Measurements from ENCODE around the gene ANKRD31.

ANKRD31 gene

DNA sequence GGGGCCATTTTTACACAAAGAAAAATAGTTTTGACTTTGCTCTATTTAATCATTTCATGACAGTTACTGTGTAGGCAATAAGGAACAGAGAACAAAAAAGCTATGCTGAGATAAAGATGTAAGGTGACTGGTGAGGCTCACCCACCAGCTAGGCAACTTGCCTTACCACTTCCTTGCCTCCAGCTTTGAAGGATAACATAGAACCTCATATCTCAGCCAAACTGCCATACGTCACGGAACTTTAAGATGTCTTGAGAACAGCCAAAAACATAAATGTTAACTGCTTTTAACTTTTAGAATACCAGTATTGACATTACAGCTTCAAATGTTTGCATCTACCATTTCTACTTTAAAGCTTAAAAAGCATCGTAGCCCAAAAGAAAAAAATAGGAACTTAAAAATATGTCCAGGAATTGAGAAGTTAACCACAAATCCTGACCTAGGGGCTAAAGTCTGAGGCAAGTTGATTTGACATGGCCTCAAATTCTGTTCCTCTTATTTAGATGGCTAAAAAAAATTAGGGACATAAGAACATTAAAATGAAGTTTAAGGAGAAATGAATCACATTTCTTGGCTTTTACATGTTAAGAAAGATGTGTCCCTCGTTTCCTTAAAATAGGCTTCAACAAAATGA is 176.6 kb downstream of the ANKRD31 start:
- FAIRE-seq (no peak), DNase-seq (ENCODE audit: low spot score) (no peak)

DNA sequence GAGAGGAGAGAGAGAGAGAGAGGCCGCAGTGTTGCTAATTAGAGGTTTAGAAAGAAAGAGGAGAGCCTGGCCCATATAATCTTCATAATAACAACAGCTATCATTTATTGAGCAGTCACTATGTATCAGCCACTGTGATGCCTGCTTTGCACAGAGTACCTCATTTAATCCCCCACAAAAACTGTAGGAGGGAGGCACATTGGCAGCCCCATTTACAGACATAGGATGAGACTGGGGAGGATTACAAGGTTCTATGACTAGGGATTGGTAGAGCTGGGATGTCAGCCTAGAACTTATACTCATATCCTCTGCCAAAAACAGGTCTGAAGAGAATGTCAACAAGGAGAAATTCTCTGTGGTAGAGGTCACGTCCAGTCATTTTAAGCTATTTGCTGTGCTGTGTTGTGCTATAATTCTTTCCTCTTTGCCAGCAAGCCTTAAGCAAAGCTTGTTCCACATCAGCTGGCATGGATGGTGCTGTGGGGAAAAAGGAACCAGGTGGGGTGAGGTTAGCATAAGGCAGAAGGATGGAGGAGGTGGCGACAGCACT is 177.6 kb downstream of the ANKRD31 start:
- FAIRE-seq, result no peak
- DNase-seq (ENCODE audit: low spot score), result no peak

DNA sequence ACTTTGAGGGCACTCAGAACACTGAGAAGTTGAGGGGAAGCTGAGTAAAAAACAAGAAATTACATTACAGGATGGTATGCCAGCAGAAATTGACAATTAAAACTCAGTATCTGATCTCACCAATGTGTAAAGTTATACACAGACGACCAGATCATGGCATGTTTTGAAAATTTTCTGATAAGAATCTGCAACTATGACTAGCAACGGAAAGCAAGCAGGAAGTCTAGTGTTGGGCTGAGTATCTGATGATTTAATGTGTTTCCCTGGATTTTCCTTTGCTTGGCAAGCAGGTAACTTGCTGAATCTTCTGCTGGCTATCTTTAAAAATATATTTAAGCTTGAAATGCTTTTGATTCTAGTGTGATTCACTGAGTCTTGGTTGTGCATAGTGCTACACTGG is 179.1 kb downstream of the ANKRD31 start:
- DNase-seq (ENCODE audit: low spot score) (no peak), FAIRE-seq (no peak)

DNA sequence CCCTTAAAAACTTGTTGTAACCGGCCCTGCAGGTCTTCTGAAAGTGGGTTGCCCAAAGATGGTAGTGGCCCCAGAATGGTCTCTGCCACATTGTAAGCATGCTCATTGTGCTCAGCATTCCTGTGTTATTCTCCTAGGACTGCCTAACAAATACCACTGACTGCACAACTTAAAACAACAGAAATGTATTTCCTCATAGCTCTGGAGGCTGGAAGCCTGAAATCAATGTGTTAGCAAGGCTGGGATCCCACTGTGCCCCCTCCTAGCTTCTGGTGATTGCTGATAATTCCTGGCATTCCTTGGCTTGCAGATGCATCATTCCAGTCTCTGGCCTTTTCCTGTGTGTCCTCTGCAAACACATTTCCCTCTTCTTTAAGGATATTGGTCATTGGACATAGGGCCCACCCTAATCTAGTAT is 180.9 kb downstream of the ANKRD31 start:
- DNase-seq (ENCODE audit: low spot score) (no peak), FAIRE-seq (no peak)

DNA sequence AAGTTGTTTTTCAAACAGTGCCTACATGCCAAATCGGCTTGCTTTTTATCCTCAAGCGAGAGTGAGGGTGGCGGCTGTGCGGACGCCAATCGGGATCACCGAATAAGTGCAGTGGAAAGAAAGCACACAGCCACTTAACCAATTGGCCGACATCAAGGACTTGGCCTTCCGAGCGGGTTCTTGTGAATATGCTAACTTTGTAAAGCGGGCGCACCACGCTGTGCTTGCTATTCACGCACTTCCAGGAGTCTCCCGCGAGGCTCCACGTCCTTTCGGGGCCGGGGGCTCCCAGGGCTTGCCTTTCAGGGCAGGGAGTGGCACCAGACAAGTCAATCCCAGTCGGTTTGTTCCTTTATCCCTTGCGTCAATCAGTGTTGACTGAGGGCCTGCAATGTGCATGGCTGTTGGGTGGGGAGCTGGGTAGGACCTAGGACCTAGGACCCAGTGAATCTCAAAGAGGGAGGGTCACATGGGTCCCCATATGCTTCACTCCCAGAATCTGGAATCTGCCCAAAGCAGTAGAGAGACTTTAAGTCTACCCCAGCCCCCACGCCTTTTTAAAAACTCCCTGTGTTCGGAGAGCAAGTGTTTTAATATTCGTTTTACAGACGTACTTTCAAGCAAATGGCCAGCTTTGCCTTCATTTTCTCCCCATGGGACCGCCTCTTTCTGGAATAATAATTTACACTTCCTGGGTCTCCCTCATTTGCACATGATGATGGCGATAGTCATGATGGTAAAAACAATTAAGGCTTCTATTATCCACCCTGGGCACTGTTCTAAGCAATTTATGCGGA is 182.3 kb downstream of the ANKRD31 start:
- DNase-seq (ENCODE audit: low spot score) (no peak), FAIRE-seq (no peak)

DNA sequence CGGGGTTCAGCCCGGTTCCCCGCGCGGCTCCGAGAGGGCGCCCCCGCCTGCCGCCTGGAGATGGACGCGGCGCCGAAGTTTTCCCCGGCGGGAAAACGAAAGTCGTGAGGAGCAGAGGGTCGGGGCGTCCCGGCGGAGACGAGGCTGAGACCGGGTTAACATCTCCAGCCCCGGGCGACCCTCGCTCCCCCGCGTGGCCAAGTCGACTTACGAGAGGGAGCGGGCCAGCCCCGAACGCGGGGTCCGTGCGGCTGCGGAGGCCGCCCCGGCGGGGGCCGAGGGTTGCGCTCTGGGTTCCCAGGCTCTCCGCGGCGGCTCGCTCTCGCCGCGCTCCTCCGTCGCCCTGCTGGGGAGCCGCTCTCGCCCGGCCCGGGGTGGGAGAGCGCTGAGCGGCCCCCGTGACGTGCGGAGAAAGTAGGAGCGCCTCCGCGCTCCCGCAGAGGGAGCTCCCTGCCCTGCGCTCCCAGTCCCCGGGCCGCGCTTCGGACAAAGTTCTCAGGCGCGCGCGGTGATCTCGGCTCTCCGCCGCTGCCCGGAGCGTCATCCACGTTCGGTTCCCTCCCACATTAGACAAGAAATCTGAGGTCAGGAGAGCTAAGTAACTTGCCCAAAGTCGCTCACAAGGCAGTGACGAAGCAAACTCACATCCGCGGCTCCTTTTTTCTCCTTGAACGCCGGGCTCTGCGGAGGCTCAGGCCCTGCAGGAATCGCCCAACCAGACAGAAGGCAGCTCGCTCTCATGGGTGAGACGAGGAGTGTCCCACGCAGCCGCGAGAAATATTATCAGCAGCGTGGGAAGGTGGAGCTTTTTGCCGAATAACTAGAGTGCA is 183.2 kb downstream of the ANKRD31 start:
- DNase-seq (ENCODE audit: low spot score) (peak; percentile 11), FAIRE-seq (no peak)

DNA sequence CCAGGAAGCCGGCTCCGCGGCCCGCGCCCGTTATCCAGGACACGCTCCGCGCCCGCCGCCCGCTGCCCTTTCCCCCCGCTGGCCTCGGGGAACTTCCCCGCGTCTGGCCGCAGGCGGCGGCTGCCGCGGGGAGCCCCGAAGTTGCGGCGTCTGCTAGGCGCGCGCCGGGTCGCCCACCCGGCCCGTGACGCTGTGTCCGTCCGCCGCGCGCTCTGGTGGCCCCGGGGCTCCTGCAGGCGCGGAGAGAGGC is 183.7 kb downstream of the ANKRD31 start:
- no peak for FAIRE-seq
- no peak for DNase-seq (ENCODE audit: low spot score)

DNA sequence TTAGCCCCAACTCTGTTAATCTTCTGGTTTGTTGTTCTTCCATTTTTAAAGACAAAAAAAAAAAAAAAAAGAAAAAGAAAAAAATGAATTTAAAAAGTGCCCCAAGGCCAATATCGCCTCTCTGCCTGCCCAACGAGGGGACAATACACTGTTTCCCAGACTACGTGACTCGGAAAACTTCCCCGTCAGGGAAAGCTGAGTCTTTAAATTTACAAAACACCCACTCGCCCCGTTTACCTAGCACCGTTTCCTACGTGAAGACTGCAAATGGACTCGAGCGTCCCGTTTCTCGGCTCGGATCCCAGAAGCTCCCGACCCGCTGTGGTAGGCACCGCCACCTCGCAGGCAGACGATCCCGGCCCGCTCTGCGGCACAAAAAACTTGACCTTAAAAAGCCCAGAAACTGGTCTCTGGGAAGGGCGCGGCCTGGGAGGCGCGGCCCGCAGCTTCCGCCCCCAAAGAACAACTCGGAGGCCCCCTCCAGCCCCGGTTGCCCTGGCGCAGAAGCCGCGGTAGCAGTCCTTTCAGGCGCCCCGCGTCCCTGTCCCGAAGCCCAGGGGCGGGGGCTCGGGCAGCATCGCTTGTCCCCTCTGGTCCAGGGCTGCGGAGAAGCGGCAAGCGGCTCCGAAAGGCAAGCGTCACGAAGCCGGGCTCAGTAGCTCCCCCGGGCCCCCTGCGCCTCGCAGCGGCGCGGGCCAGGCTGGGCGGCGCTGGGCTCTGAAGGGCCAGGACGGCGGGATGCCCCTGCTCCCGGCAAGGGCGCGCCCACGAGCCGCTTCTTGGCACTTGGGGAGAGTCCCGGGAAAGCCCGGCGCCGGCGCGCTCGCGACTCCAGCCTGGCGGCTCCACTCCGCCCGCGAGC is 184.3 kb downstream of the ANKRD31 start, which contains the start of gene GCNT4:
GCNT4 (minus strand) TSS at position 367 of the 862 bp plus-strand sequence. CDS start 22,521 bp downstream, outside the sequence.
- FAIRE-seq, result no peak
- no peak for DNase-seq (ENCODE audit: low spot score)

DNA sequence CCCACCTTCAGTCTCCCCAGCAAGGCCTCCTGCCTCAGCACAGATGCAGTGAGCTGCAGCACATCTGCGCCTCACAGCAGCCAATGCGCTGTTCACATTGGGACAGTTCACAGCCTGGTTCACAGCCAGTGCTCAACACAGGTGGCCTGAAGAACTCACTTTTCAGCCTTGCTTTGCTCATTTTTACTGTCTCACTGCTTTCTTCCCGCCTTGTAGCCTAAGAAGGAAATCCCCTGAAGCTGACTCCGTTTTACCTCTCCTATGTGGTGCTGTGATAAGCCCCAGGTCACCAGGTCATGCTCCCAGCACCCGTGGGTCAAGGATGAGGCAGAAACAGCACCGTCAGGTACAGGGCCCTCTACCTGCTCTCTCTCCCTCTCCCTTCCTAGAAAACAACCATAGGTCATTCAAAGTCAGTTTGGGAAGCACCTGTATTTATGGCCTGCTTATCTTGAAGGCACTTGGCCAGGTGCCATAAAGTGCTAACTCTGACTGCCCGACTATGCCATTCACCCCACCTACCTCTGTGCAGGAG is 185.4 kb downstream of the ANKRD31 start:
- DNase-seq (ENCODE audit: low spot score) (no peak), FAIRE-seq (no peak)

DNA sequence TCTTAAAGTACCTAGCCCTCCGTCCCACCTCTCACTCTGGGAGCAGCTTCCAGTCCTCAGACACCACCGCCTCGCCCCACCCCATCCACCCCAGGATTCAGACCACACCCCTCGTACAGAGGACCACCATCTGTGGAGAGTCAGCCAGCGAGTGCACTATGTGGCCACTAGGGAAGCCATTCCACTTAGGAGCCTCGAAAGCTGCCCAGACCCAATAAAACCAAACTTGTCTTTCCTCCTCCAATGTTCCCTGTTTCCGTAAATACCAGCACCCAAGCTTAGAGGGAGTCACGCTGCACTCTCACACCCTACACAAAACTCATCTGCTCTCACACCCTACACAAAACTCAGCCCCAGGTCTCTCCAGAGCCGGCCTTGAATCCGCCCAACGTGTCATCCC is 186.3 kb downstream of the ANKRD31 start:
- no peak for DNase-seq (ENCODE audit: low spot score)

DNA sequence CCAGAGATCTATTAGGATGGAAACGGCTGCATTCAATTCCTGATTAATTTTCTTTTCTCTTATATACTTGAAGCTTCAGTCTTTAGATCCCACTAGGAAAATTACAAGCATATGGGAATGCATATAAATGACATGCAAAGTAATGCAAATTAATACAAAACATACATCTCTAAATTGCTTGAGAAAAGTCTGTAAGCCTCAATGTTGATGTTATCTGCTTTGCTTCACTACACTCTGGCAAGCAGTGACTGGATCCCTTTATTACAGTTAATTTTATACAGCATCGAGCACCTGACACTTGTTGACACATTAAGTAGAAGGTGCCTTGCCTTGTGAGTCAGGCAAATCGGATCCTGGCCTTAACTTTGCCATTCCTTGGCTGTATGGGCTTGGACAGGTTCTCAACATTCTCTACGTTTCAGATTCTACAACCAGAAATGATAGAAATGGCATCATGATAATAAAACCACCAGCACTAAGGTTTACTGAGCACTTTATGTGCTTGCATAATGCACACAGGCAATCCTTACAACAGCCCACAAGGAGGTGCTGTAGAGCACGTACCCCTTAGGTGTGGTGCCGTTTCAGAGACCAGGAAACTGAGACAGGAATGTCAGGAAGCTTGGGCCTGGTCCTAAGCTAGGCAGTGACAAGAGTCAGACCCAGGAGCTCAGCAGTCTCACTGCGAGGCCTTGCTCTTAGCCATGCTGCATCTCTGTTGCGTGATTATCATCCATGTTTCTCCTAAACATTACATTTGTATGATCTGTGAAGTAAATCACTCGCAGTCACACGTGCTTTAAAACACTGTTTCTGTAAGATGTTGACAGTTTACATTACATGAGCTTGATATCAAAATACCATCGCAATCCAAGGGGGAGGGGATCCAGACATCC is 187.0 kb downstream of the ANKRD31 start:
- DNase-seq (ENCODE audit: low spot score), result peak; percentile 19
- no peak for FAIRE-seq

More for the DNA sequence above, 186.3 kb downstream of the ANKRD31 start:
- FAIRE-seq, result no peak

DNA sequence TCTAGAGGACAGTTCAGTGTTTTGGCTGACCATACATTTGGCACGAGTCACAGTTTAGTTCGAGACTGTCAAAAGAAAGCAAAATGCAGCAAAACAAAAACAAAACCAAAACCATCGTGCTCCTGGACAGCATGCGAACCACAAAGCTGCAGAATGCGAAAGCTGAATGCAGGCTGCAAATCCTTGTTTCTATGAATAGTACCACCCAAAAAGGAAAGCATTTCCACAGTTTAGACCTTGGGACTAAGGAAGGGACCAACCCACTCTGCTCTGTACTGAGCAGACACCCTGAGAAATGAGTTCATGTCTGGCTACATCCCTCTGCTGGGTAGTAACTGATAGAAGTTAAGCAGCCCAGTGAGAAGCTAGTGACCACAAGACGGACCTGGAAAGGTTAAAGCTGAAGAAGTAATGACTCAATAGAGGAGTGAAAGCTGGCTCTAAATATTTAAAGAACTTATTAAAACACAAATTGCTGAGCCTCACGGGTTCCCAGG is 188.2 kb downstream of the ANKRD31 start:
- DNase-seq (ENCODE audit: low spot score), result no peak
- FAIRE-seq, result no peak

DNA sequence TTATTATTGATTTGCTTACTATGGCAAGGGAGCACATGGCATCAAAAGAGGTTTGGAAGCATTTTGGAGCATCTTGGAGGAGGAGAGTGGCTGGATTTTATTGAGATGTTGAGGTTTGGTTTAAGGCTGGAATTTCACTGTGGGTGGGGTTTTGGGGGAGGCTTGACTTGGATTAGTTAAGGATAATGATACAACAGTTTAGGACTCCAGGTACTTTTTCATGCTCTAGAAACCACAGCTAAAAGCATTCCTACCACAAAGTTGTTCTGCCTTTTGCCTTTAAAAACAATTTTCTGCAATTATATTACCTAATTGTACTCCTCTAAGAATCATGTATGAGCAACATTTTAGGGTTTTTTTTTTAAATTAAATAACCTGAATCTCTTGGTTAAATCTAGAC is 189.3 kb downstream of the ANKRD31 start:
- no peak for DNase-seq (ENCODE audit: low spot score)
- no peak for FAIRE-seq

DNA sequence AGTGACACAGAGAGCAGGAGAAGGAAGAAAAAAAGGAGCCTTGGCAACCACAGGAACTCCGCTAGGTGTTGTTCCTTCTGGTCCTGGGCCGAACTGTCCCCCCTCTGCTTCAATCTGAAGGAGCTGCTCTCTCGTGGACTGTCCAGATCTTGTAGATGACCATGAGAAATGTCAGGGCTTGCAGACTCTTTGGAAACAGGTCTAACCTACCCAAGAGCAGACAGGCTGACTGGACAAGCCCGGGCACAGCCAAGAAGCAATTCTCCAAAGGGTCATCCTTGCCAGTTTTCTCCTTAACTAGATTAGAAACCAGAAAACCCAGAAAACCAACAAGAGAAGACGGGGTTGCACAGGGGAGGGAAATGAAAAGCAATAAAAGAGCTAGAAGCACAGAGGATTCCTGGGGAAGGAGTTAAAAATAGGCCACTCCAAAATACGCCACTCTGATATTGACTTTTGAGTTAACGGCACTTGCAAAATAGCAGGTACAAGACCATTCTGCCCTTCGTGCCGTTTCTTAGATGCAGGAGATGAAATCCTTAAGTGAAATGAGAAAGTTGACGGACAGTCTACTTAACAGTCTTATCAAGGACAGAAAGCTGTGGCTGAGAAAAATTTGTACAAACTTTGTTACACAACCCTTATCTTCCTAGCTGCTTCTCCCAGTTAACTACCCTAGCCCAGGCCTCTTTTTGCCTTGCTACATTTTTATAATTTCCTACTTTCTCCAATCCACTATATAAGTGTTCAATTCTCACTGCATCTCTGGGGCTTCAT is 190.1 kb downstream of the ANKRD31 start:
- FAIRE-seq (no peak), DNase-seq (ENCODE audit: low spot score) (no peak)

DNA sequence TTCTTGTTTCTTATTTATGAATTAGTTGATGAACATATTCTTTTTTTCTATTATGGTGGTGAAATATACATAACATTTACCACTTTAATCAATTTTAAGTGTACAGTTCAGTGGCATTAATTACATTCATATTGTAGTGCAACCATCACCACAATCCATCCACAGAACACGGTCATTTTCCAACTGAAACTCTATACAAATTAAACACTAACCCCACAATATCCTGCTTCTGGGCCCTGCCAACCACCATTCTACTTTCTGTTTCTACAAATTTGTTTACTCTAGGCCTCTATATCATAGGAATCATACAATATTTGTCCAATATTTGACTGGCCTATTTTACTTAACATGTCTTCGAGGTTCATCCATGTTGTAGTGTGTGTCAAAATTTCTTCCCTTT is 191.6 kb downstream of the ANKRD31 start:
- DNase-seq (ENCODE audit: low spot score) (no peak), FAIRE-seq (no peak)

DNA sequence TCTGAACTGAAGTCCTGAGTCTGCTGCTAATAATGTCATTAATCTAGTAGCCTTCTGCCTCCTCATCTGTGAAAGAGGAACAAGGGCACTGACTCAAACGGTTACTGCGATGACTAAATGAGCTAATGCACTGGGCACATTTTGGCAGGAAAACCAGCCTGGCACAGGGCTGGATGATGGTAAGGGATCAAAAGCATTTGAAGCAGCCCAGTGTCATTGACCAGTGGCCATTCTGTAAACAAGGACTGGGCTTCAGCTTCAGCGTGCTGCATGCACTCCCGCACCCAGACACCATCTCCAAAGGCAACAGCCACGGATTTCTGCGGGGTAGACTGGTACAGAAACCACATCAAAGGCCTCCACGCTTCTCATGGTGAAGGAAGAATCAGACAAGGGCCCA is 192.3 kb downstream of the ANKRD31 start:
- FAIRE-seq (no peak), DNase-seq (ENCODE audit: low spot score) (no peak)

DNA sequence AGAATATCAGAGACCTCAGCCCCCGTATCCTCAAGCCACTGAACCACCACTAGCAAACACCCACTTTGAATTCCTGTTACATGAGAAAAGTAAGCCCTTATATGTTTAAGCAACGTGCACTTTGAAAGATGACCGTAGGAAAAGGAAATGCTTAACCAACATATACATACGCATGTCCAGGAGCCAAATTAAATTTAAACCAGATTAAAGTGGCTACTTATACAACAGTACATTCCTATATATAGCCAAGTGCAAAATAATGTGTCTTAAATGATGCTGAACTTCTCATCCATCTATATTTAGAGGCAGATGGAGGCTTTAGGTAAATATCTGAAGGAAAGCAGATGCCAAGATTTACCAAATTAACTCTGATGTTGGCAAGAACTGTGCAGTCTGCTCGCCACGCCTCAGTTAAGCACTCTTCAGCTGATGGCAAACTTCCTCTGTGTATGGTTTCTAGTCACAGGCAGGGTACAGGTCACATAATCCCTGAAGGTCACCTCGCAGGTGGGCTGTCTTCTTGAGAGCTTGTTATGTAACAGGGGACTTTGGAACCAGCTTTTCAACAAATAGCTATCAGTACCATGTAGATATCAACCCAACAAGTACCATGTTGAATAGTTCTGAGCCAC is 192.9 kb downstream of the ANKRD31 start:
- DNase-seq (ENCODE audit: low spot score), result no peak

DNA sequence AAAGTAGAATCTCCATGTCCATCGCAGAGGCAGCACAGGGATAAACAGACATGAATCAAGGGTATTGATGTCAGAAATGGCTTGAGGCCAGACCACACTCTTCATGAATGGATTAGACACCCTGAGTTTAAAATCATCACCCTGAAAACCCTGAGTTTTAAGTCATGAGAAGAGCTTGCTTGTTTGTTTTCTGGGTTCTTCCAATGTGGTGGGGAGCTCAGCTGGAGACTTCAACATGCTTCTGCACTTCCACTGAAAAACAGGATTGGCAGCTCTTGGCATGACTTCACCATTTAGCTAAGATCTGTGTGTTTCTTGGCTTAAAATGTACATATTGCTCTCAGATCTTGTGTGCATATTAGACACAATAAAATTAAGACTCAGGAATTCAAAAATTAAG is 194.2 kb downstream of the ANKRD31 start:
- DNase-seq (ENCODE audit: low spot score) (no peak), FAIRE-seq (no peak)

More for the DNA sequence above, 192.9 kb downstream of the ANKRD31 start:
- FAIRE-seq, result no peak
